SK-N-SH treated with all-trans-retinoic acid at 6 μM for 48 hours (cell line): ENCODE results near the gene MMP12.
A peak's percentile ranks its signal among the peaks of the same experiment; 100 is the strongest.

Experiments used
- ATAC-seq: fragments of 200-7000 bp; cut with Tn5 transposase; 3 replicates; pipeline ENCODE4 v1.9.1; 2020; ENCODE audit warnings: mild to moderate bottlenecking, moderate library complexity
- ARNTL ChIP-seq: fragments of 450-650 bp; formaldehyde crosslinking; IDR thresholded peaks from 2 replicates; pipeline ENCODE4 v1.5.0; 2020; ENCODE audit warnings: low read depth, mild to moderate bottlenecking, moderate library complexity, borderline replicate concordance
- BACH2 ChIP-seq: fragments of 250-450 bp; sonication (Bioruptor Pico); IDR thresholded peaks from 2 replicates; pipeline ENCODE4 v1.9.0; 2021; ENCODE audit warnings: mild to moderate bottlenecking, borderline replicate concordance
- CSDC2 ChIP-seq: fragments of 250-450 bp; sonication (Bioruptor Pico); IDR thresholded peaks from 2 replicates; pipeline ENCODE4 v1.5.0; 2020; ENCODE audit warnings: mild to moderate bottlenecking, moderate library complexity
- ESRRG ChIP-seq: fragments of 250-450 bp; sonication (Bioruptor Pico); IDR thresholded peaks from 2 replicates; pipeline ENCODE4 v1.6.1; 2021; ENCODE audit warnings: mild to moderate bottlenecking
- PPARA ChIP-seq: fragments of 250-450 bp; sonication (Bioruptor Pico); IDR thresholded peaks from 2 replicates; pipeline ENCODE4 v1.5.0; 2020; ENCODE audit warnings: mild to moderate bottlenecking, borderline replicate concordance
- RARB ChIP-seq: fragments of 250-450 bp; sonication (Bioruptor Pico); IDR thresholded peaks from 2 replicates; pipeline ENCODE4 v1.8.0; 2021; ENCODE audit warnings: mild to moderate bottlenecking, moderate library complexity
- SNAI2 ChIP-seq: fragments of 250-450 bp; sonication (Bioruptor Pico); IDR thresholded peaks from 2 replicates; pipeline ENCODE4 v1.5.0; 2020; ENCODE audit warnings: mild to moderate bottlenecking, moderate library complexity
- TCF4 ChIP-seq: fragments of 250-450 bp; sonication (Bioruptor Pico); IDR thresholded peaks from 2 replicates; pipeline ENCODE4 v1.8.0; 2021; ENCODE audit warnings: mild to moderate bottlenecking, moderate library complexity, borderline replicate concordance
- TOX ChIP-seq: fragments of 250-450 bp; sonication (Bioruptor Pico); IDR thresholded peaks from 2 replicates; pipeline ENCODE4 v1.8.0; 2021; ENCODE audit warnings: mild to moderate bottlenecking, moderate library complexity, borderline replicate concordance
- ZC3H10 ChIP-seq: fragments of 250-450 bp; sonication (Bioruptor Pico); IDR thresholded peaks from 2 replicates; pipeline ENCODE4 v1.5.1; 2021; ENCODE audit warnings: mild to moderate bottlenecking, moderate library complexity
- ZFP3 ChIP-seq: fragments of 250-450 bp; sonication (Bioruptor Pico); IDR thresholded peaks from 2 replicates; pipeline ENCODE4 v1.5.0; 2020; ENCODE audit warnings: mild to moderate bottlenecking, moderate library complexity
- ZFP30 ChIP-seq: fragments of 450-650 bp; formaldehyde crosslinking; IDR thresholded peaks from 2 replicates; pipeline ENCODE4 v1.5.0; 2022; ENCODE audit warnings: mild to moderate bottlenecking, moderate library complexity
- ZNF565 ChIP-seq: fragments of 450-650 bp; formaldehyde crosslinking; conservative IDR thresholded peaks from 2 replicates; pipeline ENCODE4 v1.5.0; 2020; ENCODE audit warnings: low read depth, mild to moderate bottlenecking, moderate library complexity
- TF ChIP-seq, protein P1 (sequence below): fragments of 250-450 bp; sonication (Bioruptor Pico); IDR thresholded peaks from 2 replicates; pipeline ENCODE4 v1.8.0; 2021; ENCODE audit warnings: low read depth, mild to moderate bottlenecking, moderate library complexity, borderline replicate concordance
- TF ChIP-seq, protein P2 (sequence below): fragments of 250-450 bp; sonication (Bioruptor Pico); IDR thresholded peaks from 2 replicates; pipeline ENCODE4 v1.5.1; 2021; ENCODE audit warnings: mild to moderate bottlenecking, moderate library complexity
- TF ChIP-seq, protein P3 (sequence below): fragments of 250-450 bp; sonication (Bioruptor Pico); IDR thresholded peaks from 2 replicates; pipeline ENCODE4 v1.8.0; 2020; ENCODE audit warnings: mild to moderate bottlenecking, moderate library complexity, borderline replicate concordance
- TF ChIP-seq, protein P4 (sequence below): fragments of 250-450 bp; sonication (Bioruptor Pico); IDR thresholded peaks from 2 replicates; pipeline ENCODE4 v1.5.1; 2020; ENCODE audit warnings: low read depth, mild to moderate bottlenecking, moderate library complexity

Gene MMP12

DNA sequence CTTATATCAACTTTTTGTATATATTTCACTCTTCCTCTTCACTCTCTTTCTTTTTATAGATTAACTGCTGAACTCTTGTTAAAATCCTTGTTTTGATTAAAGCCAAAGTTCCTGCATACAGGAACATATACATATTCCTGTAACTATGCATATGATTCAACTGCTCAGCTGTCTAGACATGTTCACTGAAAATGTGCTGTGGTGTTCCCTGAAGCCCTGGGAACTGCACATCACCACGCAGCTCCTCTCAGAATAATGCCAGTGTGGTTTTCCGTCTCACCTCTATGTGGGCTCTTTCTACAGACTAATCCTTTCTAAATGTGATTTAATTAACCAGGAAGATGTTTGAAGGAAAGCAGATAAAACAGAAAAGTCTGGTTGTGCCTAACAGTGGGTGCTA is 25.6 kb upstream of the MMP12 start:
- TF ChIP-seq, protein P1, sequence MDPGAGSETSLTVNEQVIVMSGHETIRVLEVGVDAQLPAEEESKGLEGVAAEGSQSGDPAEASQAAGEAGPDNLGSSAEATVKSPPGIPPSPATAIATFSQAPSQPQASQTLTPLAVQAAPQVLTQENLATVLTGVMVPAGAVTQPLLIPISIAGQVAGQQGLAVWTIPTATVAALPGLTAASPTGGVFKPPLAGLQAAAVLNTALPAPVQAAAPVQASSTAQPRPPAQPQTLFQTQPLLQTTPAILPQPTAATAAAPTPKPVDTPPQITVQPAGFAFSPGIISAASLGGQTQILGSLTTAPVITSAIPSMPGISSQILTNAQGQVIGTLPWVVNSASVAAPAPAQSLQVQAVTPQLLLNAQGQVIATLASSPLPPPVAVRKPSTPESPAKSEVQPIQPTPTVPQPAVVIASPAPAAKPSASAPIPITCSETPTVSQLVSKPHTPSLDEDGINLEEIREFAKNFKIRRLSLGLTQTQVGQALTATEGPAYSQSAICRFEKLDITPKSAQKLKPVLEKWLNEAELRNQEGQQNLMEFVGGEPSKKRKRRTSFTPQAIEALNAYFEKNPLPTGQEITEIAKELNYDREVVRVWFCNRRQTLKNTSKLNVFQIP (CRISPR knock-in tag) = no peak
- TF ChIP-seq ZFP3 (CRISPR knock-in tag) = no peak
- ATAC-seq = no peak

DNA sequence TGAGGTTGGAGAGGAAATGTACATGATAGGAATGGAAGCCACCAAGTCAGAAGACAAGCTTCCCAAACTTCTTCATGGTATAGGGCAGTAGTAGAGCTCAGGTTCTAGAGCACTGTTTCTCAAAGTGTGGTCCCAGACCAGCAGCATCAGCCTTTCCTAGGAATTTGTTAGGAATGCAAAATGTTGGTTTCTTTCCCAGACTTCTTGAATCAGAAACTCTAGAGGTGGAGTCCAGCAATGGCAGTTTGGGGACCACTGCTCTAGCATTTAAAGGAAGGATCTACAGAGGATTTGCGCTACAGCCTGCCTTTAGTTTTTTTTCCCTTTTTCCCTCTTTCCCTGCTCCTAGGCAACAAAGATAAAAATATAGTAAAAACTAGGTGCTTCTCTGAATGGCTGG is 17.0 kb upstream of the MMP12 start:
- ATAC-seq = peak; percentile 32; the same call in 1 of the 3 replicates
- TF ChIP-seq SNAI2 = no peak
- TF ChIP-seq TOX = no peak
- no peak for TF ChIP-seq ZFP30 (CRISPR knock-in tag)
- TF ChIP-seq, protein P2, sequence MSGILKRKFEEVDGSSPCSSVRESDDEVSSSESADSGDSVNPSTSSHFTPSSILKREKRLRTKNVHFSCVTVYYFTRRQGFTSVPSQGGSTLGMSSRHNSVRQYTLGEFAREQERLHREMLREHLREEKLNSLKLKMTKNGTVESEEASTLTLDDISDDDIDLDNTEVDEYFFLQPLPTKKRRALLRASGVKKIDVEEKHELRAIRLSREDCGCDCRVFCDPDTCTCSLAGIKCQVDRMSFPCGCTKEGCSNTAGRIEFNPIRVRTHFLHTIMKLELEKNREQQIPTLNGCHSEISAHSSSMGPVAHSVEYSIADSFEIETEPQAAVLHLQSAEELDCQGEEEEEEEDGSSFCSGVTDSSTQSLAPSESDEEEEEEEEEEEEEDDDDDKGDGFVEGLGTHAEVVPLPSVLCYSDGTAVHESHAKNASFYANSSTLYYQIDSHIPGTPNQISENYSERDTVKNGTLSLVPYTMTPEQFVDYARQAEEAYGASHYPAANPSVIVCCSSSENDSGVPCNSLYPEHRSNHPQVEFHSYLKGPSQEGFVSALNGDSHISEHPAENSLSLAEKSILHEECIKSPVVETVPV = no peak
- TF ChIP-seq PPARA (CRISPR knock-in tag) = no peak
- TF ChIP-seq, protein P1 (CRISPR knock-in tag) = no peak
- TF ChIP-seq ESRRG (CRISPR knock-in tag) = no peak
- no peak for TF ChIP-seq ZNF565

DNA sequence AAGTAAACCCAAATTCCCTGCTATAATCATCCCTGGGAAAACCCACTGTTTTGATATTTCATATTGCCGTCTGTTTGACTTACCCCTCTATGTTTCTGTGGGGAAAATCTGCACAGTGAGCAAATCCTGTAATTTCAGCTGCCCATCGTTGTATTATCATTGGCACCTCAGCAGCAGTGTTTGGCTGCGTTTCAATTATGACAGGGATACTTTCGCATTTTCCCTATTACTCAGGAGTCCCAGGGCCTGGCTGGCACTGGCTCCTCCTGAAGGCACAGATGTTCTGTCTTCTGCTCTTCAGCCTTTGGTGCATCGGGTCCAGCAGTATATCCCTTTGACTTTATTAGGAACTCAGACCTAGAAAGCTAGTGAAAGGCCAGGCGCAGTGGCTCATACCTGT is 12.2 kb upstream of the MMP12 start:
- TF ChIP-seq, protein P3, sequence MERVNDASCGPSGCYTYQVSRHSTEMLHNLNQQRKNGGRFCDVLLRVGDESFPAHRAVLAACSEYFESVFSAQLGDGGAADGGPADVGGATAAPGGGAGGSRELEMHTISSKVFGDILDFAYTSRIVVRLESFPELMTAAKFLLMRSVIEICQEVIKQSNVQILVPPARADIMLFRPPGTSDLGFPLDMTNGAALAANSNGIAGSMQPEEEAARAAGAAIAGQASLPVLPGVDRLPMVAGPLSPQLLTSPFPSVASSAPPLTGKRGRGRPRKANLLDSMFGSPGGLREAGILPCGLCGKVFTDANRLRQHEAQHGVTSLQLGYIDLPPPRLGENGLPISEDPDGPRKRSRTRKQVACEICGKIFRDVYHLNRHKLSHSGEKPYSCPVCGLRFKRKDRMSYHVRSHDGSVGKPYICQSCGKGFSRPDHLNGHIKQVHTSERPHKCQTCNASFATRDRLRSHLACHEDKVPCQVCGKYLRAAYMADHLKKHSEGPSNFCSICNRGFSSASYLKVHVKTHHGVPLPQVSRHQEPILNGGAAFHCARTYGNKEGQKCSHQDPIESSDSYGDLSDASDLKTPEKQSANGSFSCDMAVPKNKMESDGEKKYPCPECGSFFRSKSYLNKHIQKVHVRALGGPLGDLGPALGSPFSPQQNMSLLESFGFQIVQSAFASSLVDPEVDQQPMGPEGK (CRISPR knock-in tag) = no peak
- TF ChIP-seq, protein P4, sequence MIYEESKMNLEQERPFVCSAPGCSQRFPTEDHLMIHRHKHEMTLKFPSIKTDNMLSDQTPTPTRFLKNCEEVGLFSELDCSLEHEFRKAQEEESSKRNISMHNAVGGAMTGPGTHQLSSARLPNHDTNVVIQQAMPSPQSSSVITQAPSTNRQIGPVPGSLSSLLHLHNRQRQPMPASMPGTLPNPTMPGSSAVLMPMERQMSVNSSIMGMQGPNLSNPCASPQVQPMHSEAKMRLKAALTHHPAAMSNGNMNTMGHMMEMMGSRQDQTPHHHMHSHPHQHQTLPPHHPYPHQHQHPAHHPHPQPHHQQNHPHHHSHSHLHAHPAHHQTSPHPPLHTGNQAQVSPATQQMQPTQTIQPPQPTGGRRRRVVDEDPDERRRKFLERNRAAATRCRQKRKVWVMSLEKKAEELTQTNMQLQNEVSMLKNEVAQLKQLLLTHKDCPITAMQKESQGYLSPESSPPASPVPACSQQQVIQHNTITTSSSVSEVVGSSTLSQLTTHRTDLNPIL = no peak
- TF ChIP-seq BACH2 (CRISPR knock-in tag) = no peak
- peak; percentile 52 for ATAC-seq

DNA sequence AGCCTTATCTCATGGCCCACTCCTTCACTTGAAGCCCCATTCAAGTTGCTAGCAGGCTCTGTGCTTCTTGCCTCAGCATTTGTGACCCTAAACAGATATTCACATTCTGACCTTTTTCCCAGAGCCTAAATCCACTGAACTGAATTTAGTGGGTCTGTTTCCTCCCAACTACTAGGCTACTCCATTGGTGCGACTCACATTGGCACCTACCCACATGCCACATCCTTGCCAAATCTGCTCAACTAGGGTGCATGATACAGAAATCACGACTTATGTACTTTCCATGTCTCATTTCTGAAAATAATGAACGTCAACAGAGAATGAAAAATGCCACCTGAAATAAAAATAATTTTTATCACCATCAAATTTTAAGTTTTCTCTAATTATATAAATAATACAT is 8.4 kb upstream of the MMP12 start:
- ATAC-seq = no peak

More for the DNA sequence above, 8.4 kb upstream of the MMP12 start:
- no peak for TF ChIP-seq PPARA (CRISPR knock-in tag)
- no peak for TF ChIP-seq ZFP30 (CRISPR knock-in tag)
- TF ChIP-seq TCF4 = no peak
- TF ChIP-seq TOX = no peak
- TF ChIP-seq, protein P1 (CRISPR knock-in tag) = no peak
- no peak for TF ChIP-seq BACH2 (CRISPR knock-in tag)
- TF ChIP-seq RARB (CRISPR knock-in tag) = no peak
- no peak for TF ChIP-seq CSDC2 (CRISPR knock-in tag)
- TF ChIP-seq ZNF565 = no peak
- no peak for TF ChIP-seq SNAI2
- TF ChIP-seq, protein P2 = no peak
- no peak for TF ChIP-seq ARNTL (CRISPR knock-in tag)
- TF ChIP-seq ZC3H10 = no peak
- TF ChIP-seq, all 23 proteins: peak for 0
